CD1c-positive myeloid dendritic cell (primary cell): Measurements from ENCODE around the gene C1QTNF1.
A peak's percentile ranks its signal among the peaks of the same experiment; 100 is the strongest.

Experiments used
- DNase-seq: peaks from one replicate; pipeline ENCODE4 v3.0.0-alpha.2; 2016; ENCODE audit errors: extremely low spot score

The C1QTNF1 gene

DNA sequence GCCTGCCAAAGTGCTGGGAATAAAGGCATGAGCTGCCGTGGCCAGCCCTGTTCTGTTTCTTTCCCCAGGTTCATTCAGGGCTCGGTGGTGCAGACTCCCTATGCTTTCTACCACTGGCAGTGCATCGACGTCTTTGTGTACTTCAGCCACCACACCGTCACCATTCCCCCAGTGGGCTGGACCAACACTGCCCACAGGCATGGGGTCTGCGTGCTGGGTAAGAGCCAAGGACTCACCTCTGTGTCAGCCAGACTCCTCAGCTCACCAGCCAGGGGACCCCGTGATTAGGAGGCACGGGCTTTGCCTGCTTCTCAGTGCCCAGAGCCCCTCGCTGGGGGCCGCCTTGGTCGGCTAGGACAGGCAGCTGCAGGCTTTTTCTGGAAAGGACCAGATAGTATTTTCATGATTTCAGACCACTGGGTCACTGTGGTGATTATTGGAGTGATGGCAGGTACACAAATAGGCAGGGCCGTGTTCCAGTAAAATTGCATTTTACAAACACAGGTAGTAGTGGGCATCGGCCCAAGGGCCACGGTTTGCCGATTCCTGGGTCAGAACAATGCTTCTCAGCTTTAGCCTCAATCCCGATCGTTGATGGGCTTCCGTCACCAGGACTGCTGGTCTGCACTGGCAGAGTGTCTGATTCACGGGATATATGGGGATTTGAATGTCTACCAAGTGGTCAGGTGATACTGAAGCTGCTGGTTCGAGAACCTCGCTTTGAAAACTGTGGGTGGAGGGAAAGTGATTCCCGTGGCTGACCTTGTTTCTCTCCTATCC is 55.6 kb downstream of the C1QTNF1 start:
- no peak for DNase-seq

DNA sequence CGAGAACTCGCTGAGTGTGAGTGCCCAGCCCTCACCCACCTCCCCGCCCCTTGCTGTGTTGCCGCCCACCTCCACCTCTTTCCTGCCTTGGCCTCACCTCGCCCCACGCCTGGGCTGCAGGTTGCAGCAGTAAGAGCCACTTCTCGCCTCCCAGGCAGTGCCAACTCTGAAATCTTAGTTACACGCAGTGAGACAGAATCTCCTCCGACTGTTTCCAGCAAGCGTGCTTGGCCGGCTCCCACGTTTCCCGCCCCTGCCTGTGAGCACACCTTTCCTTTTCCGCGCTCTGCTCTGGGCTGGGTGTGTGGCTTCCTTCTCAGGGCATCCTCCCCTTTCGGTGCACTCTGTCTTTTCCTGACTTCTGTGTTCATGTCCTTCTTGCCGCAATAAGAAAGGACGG is 56.4 kb downstream of the C1QTNF1 start:
- no peak for DNase-seq

DNA sequence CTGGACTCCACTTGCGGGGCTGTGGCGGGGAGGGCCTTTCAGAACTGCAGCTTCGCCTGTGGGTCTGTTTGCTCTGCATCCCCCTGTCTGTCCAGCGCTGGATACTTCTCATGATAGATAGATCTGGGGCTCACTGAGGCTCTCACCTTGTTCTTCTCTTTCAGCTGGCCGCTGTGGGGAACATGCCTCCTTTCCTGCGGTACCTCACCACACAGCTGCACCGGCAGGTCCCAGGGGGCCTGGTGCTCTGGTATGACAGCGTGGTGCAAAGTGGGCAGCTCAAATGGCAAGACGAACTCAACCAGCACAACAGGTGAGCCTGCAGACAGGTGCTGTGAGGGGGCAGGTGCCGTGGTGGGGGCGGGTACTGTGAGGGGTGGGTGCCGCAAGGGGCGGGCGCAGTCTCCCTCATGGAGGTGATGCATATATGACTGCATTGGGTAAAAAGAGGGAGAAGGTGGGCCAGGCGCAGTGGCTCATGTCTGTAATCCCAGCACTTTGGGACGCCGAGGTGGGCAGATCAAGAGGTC is 56.9 kb downstream of the C1QTNF1 start:
- no peak for DNase-seq

DNA sequence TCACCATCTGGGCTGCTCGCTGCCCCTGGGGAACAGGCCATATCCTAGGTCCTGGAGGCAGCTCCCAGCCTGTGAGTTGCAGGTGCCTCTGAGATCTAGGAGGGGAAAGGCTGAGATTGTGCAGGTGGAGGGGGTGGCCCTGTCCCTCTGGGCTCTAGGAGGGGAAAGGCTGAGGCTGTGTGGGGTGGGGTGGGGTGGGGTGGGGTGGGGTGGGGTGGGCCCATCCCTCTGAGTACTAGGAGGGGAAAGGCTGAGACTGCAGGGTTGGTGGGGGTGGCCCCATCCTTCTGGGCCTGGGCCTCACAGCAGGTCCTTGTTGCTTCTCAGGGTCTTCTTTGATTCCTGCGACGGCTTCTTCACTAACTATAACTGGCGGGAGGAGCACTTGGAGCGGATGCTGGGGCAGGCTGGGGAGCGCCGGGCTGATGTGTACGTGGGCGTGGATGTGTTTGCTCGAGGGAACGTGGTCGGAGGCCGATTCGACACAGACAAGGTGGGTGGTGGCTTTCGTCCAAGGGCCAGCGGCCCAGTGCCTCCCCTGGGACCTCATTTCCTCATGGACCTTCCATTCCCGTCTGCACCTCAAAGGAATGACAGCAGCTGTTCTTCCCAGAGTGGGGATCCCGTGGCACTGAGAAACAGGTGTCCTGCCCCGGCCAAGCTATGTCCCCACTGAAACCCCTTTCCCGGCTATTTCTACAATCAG is 57.8 kb downstream of the C1QTNF1 start:
- no peak for DNase-seq

DNA sequence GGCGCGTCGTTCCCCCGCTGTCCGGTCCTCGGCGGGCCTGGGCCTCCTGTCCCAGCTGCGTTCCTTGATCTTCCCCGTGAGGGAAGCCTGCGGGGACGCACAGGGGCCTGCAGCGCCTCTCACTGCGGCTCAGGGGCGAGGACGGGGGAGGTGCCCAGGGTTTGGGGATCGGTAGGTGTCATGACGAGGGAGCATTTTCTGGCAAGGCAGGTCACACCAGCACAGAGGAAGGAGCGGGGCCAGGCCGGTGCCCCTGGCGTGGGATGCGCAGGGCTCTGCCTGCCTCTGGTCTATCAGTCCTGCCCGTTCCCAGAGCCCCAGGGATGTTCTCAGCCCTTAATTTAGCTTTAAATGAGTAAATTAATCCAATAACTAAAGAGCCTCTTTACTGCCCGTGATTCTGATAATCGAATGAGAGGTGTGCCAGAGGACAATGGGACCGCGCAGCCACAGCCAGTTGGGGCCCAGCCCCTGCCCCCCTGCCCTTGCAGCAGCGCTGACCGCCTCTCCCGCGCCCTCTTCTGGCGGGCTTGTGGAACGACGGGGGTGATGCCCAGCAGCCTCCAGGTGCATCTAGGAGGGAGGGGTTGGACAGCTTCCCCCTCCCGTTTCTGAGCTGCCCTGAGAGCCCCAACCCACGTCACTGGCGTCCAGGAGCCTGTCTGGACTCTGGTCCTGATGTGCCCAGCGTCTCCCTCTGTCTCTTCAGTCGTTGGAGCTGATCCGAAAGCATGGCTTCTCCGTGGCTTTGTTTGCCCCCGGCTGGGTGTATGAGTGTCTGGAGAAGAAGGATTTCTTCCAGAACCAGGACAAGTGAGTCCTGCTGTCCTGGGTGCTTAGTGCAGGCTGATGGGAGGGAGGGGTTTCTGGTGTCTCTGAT is 58.6 kb downstream of the C1QTNF1 start:
- peak; percentile 58 for DNase-seq

DNA sequence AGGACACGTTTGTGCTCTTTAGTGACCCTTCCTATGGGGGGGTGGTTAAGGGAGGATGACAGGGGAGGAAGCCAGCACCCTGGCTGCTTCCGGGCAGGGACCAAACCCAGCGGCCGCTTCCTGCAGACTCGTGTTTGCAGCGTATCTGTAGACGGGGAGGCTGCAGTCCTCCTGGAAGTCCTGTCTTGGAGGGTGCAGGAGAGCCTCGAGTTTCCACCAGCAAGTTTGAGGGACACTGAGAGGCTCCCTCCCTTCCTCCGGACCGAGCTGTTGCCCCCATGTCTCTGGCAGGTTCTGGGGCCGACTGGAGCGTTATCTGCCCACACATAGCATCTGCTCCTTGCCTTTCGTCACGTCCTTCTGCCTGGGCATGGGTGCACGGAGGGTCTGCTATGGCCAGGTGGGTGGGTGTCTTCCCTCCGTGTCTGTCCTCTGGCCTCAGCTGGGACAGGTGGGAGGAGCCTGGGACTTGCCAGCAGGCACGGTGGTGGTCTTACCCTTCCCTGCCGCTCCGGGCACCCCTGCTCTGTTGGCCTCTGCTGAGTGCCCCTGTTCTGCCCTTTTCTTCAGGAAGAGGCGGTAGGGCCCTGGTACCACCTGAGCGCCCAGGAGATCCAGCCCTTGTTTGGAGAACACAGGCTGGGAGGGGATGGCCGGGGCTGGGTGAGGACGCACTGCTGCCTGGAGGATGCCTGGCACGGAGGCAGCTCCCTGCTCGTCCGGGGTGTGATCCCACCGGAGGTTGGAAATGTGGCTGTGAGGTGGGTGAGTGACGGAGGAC is 59.4 kb downstream of the C1QTNF1 start:
- no peak for DNase-seq

DNA sequence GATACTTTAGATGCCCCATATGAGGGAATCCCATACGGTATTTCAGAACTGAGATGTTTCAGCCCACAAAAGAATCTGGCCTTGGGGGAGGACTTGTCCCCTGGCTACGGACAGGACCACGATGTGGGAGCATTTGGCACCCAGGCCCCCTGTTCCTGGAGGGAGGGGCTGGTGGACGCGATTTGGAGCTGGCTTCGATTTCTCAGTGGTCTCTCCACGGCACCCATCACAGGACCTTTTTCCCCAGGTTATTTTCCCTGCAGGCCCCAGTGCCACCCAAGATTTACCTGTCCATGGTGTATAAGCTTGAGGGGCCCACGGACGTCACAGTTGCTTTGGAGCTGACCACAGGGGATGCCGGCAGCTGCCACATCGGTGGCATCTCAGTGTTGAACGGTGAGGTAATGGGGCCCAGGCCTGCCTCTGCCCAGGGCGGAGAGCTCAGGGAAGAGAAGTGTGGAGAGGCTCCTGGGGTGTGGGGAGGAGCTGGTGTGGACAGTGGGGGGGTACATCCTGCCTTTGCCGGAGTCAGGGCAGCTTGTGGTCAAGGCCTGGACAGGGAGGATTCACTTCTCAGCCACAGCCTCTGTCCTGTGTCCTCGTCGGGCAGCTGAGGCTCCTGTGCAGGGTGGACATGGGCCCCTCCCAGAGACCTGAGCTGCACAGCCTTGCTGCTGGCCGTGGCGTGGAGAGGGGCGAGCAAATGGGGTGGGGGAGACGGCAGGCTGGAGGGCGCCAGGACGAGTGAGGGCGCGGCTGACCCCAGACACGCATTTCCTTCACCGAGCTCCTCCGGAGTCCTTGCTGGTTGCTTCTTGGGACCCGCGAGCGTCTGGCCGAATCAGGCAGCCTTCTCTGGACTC is 60.6 kb downstream of the C1QTNF1 start:
- no peak for DNase-seq

DNA sequence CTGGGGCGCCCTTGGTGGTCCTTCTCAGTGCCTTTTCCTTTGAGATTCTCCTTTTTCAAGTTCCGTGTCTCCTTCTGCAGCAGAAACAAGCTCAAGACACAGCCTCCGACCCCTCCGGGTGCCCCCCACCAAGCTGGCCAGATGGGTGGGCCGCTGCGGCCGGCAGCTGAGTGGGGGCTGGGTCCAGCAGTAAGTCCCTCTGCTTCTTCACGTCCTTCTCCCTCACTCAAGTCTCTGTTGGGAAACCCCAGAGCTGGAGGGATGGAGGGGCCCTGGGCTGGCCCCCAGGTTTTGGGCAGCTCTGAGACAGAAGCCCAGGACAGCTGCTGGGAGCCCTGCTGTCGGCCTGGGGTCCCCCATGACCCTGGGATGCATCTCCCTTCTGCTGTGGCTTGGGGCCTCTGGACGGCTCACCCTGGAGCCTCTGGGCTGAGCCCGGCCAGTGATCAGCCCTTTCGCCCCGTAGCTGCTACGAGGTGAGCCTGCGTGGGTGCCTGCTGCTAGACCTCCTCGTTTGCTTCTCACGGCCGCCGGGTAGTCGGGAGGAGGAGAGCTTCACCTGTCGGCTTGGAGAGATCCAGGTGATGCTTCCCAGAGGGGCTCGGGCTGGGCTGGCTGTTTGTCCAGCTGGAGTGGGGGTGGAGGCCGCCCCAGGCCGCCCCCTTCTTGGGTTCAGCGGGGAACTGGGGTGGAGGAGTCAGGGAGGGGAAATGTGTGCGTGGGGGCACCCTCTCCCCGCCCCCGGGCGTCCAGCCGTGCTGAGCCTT is 61.4 kb downstream of the C1QTNF1 start:
- no peak for DNase-seq

DNA sequence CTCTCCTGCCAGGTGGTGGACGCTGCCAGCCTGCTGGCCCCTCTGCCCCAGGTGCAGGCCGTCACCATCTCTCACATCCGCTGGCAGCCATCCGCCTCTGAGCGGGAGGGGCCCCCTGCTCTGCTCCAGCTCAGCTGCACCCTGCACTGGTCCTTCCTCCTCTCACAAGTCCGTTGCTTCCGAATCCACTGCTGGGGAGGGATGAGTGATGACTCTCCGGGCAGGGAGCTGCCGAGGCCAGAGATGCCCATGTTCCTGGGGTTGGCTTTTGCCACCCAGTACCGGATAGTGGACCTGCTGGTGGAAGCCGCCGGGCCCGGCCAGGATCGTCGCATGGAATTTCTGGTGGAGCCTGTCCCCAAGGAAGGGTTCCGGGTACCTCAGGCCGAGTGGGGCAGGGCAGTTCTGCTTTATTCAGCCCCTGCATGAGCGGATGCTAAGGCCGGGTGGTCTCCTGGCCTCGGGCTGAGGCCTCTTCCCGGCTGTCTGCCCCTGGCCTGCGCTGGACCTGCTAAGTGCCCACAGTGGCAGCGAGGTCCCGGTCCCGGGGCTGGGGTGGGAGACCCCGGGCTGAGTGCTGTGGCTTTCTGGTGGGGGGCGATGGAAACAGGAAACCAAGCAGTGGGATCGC is 62.1 kb downstream of the C1QTNF1 start:
- DNase-seq: no peak

DNA sequence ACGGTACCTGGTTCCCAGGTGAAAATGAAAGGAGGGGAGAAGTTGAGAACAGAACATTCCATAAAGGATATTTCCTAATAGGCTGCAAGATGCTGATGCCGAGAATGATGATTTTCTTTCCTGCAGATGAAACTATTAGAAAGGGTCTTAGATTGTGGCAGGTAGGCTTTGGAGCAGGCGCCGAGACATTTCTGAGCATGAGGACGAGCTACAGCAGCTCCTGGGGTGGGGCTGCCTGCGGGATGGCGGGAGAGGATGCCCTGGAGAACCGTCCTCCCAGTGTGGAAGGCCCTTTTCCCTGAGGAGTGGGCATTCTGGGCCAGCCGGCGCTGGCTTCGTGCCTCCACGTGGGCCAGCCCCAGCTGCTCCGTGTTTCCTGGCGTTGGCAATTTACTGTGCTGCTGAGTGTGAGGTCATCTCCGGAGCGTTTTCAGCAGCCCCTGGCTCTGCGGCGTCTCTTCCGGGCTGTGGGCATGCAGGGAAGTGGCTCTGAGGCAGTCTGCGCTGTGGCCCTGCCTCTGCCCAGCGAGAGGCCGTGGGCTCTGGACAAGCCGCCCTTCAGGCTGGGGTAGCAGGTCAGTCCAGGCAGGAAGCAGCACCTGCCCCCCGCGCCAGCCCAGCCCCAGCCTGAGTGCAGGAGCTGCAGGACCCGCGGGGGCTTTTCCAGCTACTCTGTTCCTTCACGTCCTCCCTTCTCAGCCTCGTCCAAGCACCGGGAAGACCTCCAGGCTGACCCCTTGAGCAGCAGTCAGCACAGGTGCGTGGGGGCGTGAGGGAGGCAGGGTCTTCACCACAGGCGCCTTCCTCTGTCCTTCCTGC is 62.8 kb downstream of the C1QTNF1 start:
- DNase-seq: no peak

DNA sequence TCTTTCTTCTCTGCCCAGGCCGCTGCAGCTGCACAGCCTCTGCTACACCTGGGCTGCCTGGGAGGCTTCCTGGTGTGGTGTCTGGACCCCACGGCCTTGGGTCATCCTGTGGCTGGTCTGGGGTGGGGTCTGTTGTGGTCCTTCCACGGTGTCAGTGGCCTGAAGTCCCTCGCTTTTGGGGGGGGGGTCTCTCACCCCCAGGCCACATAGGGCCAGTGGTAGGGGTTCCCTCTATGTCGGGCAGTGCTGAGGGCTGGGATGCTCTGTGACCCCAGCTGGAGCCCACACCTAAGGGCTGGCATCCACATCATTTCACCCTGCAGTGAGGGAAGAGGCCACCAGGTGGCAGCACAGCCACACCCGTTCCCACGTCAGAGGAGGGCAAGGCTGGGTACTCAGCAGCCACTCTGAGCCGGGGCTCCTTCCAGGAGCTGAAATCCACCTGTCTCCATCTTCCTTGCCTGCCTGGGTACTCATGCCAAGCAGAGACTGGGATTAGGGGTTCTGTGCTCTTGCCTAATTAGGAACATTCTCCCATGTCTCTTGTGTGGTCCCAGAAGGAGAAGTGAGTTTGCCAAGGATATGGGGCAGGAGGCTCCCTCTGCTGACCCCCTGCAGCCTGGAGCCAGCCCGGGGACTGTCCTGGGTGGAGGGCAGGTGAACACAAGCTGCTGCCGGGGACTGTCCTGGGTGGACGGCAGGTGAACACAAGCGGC is 63.6 kb downstream of the C1QTNF1 start:
- DNase-seq: peak; percentile 65

DNA sequence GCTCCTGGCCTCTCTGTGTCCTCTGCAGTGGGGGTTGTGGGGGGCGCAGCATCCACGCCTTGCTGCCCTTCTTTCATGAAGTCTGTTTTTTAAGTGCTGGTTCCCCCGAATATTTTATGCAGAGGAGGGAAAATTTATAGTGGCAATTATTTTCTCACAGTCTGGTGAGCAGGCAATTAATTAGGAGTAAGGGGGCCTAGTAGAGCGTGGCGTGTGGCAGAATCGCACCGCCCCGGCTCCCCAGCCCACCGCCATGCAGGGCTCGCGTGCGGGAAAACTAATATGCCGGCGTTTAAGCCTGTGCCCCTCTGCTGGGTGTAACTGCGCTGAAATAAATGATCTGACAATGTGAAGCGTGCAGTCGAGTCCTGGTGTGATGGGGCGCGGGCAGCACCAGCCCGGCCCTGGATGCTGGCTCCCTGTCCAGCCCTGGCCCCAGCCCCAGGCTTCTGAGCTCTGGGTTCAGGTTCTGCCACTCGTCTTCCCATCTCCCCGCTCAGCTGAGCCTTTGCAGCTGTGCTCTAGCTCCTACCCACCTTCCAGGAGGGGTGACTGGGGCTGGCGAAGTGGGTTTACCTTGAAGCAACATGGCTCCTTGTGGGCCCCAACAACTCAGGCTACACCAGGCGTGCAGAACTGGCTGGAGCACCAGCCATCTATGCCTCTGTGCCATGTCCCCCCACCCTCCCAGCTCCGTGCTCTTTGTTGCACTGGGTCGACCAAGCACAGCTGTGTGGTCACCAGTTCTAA is 64.5 kb downstream of the C1QTNF1 start:
- no peak for DNase-seq

DNA sequence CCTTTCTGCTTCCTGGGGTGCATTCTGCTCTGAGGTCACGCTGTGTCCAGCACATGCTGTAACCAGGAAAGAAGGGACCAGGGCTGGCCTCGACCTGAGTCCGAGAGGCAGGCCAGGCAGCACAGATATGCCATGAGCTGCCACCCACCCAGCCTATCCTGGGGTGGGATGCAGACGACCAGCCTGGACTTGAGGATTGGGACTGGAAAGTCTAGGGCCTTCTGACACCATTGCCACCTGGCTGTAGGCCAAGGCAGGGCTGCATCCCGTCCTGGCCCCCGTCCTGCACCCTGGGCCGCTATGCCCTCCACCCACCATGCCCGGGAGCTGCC is 65.0 kb downstream of the C1QTNF1 start:
- DNase-seq: no peak

DNA sequence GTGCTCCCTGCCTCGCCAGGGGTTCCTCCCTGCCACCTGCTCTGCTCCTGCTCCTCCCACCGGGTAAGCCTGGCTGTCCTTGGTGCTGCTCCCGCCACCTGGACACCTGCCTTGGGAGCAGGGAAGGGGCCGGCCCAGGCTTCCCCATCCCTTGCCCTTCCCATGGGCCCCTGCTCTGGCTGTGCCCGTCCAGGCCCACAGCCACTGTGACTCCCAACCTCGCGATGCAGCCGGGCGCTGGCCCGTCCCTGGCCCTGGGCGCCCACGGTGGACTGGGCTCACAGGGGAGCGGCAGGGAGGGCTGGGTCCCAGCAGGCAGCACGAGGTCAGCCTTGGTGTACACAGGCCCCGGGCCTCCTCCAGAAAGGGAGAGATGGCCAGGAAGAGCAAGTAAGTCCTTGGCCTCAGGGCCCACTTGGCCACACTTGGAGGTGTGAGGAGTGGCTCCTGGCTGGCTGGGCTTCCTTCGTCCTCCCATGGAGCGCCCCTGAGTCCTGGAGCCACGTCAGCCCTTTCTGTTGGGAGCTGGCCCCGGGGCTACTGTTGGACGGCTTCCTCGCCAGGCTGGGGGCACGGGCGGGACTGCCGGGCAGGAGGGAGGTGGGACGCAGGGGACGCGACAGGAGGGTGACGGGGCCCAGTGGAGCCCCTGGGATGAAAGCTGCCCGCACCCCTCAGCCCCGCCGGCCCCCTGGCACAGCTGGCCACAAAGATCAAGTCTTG is 65.9 kb downstream of the C1QTNF1 start:
- no peak for DNase-seq

DNA sequence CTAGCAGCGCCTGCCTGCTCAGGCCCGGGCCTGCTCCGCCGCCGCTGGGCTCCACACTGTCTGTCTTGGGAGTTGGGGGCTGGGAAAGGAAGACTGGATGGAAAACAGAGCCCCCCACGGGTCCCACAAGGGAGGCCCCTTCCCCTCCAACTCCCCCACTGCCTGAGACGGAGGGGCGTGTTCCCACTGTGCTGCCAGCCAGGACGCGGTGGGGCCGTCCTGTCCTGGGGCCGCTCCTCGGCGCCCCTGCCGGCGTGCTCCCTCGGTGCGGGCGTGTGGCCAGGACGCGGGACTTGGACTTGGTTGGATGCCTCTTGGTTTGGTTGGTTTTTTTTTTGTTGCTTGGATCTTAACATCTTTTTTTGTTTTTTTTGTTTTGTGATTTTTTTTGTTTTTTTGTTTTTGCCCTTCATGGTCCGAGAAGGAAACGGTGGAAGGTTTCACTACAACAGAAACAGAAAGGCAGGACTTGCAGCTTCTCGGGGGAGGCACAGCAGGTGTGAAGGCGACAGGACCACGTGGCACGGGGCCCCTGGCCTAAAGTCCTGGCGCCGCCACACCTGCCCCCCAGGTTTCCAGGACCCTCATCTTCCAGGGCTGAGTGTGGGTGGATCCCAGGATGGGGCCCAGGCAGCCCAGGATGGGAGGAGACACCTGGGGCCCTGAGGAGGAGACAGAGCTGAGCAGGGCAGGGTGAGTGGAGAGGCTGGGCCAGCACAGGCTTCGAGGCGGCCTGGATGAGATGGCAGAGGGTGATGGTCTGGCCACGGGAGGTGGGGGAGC is 66.7 kb downstream of the C1QTNF1 start:
- no peak for DNase-seq
